ENCODE measurements around the gene GFER.
"Not testable (repeated sequence)": the region's sequence is repeated elsewhere in the genome, so short reads cannot be mapped to it uniquely, and the experiment has no call there.

GFER gene

DNA sequence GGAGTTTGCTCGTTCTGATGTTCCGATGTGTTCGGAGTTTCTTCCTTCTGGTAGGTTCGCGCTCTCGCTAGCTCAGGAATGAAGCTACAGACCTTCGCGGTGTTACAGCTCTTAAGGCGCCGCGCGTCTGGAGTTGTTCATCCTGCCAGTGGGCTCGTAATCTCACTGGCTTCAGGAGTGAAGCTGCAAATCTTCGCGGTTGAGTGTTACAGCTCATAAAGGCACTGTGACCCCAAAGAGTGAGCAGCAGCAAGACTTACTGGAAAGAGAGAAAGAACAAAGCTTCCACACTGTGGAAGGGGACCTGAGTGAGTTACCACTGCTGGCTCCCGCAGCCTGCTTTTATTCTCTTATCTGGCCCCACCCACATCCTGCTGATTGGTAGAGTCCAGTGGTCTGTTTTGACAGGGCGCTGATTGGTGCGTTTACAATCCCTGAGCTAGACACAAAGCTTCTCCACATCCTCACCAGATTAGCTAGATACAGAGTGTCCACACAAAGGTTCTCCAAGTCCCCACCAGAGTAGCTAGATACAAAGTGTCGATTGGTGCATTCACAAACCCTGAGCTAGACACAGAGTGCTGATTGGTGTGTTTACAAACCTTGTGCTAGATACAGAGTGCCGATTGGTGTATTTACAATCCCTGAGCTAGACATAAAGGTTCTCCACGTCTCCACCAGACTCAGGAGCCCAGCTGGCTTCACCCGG is 26.4 kb upstream of the GFER start:
- not testable (repeated sequence) for DNase-seq (ENCODE audit: low spot score)

GRCh38 chr16:1958143-1958491 is 25.9 kb upstream of the GFER start:
- DNase-seq (ENCODE audit: low spot score): not testable (repeated sequence)

DNA sequence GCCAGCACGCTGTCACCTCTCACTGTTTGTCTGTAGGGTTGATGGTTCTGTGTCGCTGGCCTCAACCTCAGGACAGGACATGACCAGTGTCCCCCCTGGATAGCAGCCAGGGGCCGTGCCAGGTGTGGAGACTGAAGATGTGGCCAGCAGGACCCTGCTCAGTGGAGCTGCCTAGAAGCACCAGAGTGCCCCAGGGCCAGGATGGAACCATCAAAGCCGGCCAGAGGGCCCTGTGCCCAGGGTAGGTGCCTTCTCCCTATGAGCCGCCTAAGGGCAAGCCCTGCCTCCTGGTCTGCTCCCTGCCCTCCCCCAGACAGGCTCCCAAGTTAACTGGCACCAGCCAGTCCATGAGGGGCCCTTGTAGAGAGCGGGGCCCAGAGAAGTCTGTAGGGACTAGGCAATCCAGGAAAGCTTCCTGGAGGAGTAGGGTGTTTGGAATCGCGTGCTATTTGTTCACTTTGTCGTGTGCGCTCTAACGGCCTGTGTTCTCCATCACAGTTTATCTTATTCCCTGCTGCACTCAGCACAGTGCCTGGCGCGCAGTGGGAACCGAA is 25.2 kb upstream of the GFER start:
- no peak for DNase-seq (ENCODE audit: low spot score)

DNA sequence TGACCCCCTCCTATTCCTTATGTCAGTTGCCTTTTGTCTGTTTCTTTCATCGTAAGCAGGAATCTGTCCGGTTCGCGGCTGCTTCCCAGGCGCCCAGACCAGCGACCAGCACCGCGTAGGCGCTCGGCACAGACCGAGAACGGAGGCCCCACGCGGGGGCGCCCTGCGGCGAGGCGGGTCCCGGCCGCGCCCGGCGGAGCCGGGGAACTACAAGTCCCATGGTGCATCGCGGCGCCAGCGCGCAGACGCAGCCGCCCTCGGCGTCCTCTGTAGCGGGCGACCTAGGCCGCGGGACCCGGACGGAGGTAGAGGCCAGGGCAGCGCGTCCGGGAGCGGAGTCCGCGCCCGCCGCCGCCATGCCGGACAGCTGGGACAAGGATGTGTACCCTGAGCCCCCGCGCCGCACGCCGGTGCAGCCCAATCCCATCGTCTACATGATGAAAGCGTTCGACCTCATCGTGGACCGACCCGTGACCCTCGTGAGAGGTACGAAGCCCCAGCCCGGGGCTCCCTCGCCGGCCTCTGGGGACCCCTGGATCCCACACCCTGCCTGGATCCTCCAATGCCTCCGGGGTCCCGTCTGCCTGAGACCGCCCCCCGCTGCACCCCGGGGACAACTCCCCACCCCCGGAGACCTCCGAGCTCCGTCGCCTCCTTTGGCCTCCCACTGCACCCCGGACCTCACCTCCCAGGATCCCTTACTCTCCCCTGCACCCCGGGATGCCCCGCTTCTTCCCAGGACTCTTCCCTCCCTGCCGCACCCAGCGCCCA is 24.5 kb upstream of the GFER start, which contains the start of gene NDUFB10:
TSS of gene NDUFB10 (plus strand) at position 270 of the 771 bp plus-strand sequence. CDS start at position 357, 87 bp downstream.
- peak; percentile 94 for DNase-seq (ENCODE audit: low spot score)

GRCh38 chr16:1960665-1961630 is 23.0 kb upstream of the GFER start:
- DNase-seq (ENCODE audit: low spot score): peak; percentile 54

DNA sequence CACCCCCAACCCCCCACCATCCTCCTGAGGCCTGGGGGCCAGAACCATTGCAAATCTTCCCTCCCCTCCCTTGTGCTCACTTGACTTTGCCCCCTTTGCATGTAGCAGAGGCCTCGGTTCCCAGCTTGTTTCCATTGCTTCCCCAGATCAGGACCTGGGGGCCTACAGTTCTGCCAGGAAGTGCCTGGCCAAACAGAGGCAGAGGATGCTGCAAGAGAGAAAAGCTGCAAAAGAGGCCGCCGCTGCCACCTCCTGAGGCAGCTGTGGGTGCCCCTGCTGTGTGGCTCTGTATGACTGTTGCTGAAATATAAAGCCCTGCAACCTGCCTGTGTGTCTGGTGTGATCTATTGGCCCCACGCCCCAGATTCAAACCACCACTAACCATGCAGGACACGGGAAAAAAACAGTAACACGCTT is 22.3 kb upstream of the GFER start:
- DNase-seq (ENCODE audit: low spot score): no peak

DNA sequence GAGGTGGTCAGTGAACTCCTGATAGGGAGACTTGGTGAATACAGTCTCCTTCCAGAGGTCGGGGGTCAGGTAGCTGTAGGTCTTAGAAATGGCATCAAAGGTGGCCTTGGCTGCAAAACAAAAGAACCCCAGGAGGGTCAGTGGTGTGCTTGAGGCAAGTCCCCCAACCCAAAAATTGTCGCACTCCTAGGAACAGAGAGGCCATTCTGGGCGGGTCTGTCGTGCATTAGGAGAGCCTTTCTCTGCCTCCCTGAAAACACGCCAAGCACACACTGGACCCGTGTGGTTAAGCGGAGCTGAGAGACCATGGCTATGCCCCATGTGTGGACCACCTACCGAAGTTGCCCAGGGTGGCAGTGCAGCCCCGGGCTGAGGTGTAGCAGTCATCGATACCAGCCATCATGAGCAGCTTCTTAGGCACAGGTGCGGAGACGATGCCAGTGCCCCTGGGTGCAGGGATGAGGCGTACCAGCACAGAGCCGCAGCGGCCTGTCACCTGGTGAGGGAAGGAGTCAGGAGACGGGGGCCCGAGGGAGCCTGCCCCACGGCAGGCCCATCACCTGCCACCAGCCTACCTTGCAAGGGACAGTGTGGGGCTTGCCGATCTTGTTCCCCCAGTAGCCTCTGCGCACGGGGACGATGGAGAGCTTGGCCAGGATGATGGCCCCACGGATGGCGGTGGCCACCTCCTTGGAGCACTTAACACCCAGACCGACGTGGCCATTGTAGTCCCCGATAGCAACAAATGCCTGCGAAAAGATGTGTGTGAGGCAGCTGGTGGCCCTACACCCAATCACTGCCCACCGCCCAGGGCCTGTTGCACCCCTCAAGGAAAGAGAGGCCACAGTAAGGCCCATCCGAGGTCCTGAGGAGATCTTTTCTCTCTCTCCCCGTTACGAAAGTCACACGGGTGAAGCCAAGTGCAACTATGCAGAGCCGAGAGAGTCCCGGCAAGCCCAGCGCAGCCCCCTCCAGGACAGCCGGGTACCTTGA is 21.5 kb upstream of the GFER start:
- DNase-seq (ENCODE audit: low spot score): not testable (repeated sequence)

DNA sequence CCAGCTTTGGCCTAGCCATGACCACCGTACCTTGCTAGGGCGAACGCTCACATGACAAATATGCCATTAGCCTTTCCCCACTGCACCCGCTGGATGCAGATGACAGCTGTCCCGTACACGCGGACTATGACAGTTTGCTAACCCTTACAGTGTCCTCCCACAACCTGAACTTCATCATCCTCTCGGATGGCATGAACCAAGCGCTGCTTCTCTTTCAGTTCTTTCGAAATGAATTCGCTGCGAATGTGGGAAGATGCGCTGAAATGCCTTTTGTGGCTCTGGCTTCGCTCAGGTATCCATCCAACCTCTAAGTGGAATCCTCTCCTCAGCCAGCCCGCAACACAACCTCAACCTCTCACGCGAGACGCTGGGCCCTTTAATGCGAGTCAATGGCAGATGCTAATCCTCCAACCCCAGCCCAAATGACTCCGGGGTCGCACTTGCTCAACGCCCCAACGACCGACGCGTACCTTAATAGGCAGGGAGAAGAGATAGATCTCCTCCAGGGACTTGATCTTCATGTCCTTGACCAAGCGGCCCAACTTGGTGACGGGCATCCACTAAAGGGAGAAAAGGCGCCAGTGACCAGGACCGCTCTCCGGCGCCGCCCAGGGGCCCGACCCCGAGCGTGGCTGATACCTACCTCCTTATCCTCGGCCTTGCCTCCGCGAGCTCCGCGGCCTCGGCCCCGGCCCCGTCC is 20.0 kb upstream of the GFER start:
- DNase-seq (ENCODE audit: low spot score): peak; percentile 55

- peak; percentile 99 for DNase-seq (ENCODE audit: low spot score)
Measured at GRCh38 chr16:1964506-1965395, 19.2 kb upstream of the GFER start, which contains the start of gene RPS2. TSS of gene RPS2 (minus strand) at chr16:1964826. CDS start at chr16:1964625, 201 bp downstream.

DNA sequence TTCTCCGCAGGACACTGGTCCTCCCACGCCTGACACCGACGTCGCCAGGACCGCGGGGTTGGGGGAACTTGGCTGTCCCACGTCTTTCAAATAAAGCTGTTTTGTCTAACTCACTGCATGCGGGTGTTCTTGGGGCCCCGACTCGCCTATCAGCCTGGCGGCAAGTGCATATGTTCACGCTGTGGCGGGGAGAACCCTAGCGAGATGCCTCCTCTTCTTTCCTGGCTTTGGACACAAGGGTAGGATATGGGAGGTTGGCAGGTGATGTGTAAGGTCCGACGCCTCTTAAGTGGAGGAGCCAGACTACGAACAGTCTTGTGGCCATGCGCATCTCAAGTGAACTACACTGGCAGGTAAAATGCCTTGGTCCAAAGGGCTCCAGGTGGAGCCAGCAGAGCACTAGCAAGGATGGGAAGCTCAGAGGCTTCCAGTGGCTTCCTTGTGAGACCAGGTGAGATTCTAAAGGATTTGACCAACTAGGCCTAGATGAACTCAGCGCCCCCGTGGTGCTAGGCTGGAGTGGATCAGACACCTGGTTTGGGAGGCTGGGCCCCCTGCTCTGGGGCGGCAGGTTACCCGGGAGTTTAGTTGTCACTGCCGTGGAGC is 18.5 kb upstream of the GFER start:
- peak; percentile 20 for DNase-seq (ENCODE audit: low spot score)

DNA sequence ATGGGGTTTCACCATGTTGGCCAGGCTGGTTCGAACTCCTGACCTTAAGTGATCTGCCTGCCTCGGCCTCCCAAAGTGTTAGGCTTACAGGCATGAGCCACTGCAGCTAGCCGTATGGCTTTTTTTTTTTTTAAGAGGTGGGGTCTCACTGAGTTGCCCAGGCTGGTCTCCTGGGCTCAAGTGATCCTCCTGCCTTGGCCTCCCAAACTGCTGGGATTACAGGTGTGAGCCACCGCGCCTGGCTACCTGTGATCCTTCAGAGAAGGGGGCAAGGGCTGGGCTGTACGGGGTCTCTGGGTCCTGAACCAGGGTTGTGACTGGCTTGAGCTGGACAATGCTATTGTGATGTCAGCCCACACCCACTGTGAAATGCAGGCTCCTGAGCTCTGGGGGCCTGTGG is 17.5 kb upstream of the GFER start, which contains the start of gene RNF151:
TSS of gene RNF151 (plus strand) at position 397 of the 400 bp plus-strand sequence. CDS start 26 bp downstream, outside the sequence.
- DNase-seq (ENCODE audit: low spot score): no peak

DNA sequence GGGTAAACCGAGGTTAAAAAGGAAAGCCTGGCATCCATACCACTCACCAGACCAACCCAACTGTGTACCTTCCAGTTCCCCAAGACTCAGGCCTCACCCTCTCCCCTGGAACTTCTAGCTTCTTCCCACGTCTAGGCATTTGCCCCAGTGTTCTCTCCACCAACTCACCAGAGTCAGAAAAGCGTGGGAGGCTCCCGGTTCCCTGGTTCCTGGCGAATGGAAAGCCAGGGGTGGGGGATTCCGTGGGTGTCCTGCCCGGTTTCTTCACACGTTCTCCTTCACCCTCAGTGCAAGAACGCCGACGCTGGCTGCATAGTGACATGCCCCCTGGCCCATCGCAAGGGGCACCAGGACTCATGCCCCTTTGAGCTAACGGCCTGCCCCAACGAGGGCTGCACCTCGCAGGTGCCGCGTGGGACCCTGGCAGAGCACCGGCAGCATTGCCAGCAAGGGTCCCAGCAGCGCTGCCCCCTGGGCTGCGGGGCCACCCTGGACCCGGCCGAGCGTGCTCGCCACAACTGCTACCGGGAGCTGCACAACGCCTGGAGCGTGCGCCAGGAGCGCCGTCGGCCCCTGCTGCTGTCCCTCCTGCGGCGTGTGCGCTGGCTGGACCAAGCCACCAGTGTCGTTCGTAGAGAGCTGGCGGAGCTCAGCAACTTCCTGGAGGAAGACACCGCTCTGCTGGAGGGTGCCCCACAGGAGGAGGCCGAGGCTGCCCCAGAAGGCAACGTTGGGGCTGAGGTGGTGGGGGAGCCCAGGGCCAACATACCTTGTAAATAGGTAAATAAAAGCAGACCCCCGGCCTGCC is 15.6 kb upstream of the GFER start:
- no peak for DNase-seq (ENCODE audit: low spot score)

GRCh38 chr16:1971796-1972489 is 12.1 kb upstream of the GFER start, which contains the start of gene TBL3:
TSS of gene TBL3 (plus strand) at chr16:1972053. CDS start at chr16:1972165, 112 bp downstream.
- peak; percentile 96 for DNase-seq (ENCODE audit: low spot score)

DNA sequence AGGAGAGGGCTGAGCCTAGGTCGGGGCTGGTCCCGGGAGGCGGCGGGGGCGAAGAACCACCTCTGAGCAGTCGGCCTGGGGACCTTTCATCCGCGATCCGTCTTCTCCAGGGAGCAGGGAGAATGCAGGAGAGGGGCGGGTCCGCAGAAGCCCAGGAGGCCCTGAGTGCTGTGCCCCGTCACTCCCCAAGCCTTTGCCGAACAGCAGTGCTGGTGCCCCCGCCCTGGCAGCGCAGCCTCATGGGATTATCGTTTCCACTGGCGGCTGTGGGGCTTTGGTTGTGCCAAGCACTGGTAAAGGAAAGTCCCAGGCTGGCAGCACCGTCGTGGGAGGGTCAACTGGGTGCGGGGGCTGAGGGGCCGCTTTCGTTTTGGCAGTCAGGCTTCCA is 11.5 kb upstream of the GFER start:
- DNase-seq (ENCODE audit: low spot score): peak; percentile 39

DNA sequence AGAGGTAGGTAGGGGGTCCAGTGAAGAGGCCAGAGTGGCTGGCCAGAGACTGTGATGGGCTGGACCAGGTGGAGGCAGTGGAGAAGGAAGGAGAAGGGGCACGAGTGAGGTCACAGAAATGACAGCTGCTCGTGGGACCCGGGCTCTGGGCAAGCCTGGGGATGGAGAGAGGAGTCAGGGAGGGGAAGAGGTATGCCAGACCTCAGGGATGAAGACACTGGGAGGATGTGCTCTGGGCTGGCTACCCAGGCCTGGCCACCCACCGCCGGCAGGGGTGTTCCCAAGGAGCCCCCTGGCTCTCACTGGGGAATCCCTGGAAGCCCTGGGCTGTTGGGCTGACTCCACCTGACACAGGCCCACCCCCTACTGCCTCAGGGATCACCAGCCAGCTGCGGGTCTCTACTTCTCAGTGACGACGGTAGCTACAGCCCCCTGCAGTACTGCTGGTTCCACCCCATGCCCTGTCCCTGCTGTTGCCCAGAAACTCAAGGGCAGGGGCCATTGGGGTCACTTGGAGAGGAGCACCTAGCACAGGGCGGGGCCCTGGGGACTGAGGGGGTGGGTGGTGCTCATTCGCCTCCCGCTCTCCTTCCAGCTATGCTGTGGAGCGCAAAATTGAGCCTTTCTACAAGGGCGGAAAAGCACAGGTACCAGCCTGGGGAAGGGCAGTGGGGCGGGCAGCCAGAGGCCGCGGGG is 10.4 kb upstream of the GFER start:
- DNase-seq (ENCODE audit: low spot score): no peak

Data from kidney tubule cell (primary cell).